GM23338 (cell line): ENCODE measurements around the gene CBFA2T2.

Experiments
- CTCF ChIP-seq, 2 experiments: fragments of 200-600 bp in 1 of 2; sonication (generic) in 1 of 2; conservative IDR thresholded peaks; 2 replicates each; pipeline versions ENCODE4 v1.5.1 to v1.6.1; 2016 to 2017; ENCODE audit warnings: antibody characterized with exemption in 2 of 2, low read depth in 2 of 2, mild to moderate bottlenecking in 2 of 2, moderate library complexity in 1 of 2
- EZH2 ChIP-seq: fragments of 200-600 bp; sonication (generic); IDR thresholded peaks from one replicate; pipeline ENCODE4 v1.8.0; 2017; ENCODE audit warnings: antibody characterized with exemption, mild to moderate bottlenecking, low read depth; ENCODE audit not compliant: unreplicated experiment
- JUNB ChIP-seq: IDR thresholded peaks from one replicate; pipeline ENCODE4 v1.6.1; 2016; ENCODE audit warnings: antibody characterized with exemption; ENCODE audit not compliant: unreplicated experiment

GRCh38 chr20:33575282-33575681 is 85.4 kb downstream of the CBFA2T2 start:
- TF ChIP-seq EZH2 = no peak
- TF ChIP-seq CTCF (conservative IDR thresholded peaks at IDR 0.05; ENCODE audit: low read depth in 2 of 2) = no peak
- TF ChIP-seq JUNB = no peak
